GM23248 (cell line): ENCODE data around the gene KCTD1. TPM values are rescaled to one million over a fixed set of nuclear protein-coding genes. Genes with fewer than 3 reads are reported as not detected.

Experiments used
- DNase-seq: peaks from one replicate; pipeline ENCODE4 v3.0.0-alpha.2; 2015
- H2AFZ ChIP-seq: fragments of 200-600 bp; sonication (generic); 2 replicates; pipeline ENCODE4 v1.6.1; 2016; ENCODE audit warnings: antibody characterized with exemption
- H3F3A ChIP-seq: fragments of 200-600 bp; sonication (generic); 2 replicates; pipeline ENCODE4 v1.6.1; 2016; ENCODE audit warnings: mild to moderate bottlenecking, antibody characterized with exemption, mixed run types; ENCODE audit not compliant: insufficient read depth
- H3K27ac ChIP-seq: fragments of 200-600 bp; sonication (generic); 2 replicates; pipeline ENCODE4 v1.5.1; 2016; ENCODE audit warnings: mild to moderate bottlenecking
- H3K27me3 ChIP-seq: fragments of 200-600 bp; sonication (generic); replicated peaks from 2 replicates; pipeline ENCODE4 v1.6.1; 2016; ENCODE audit warnings: mild to moderate bottlenecking; ENCODE audit not compliant: insufficient read depth
- H3K36me3 ChIP-seq: fragments of 200-600 bp; sonication (generic); 2 replicates; pipeline ENCODE4 v1.6.1; 2016; ENCODE audit warnings: low read depth, mild to moderate bottlenecking
- H3K4me1 ChIP-seq: fragments of 200-600 bp; sonication (generic); 2 replicates; pipeline ENCODE4 v1.6.1; 2016; ENCODE audit warnings: mild to moderate bottlenecking; ENCODE audit not compliant: insufficient read depth
- H3K4me2 ChIP-seq: fragments of 200-600 bp; sonication (generic); one replicate; pipeline ENCODE4 v1.6.1; 2016; ENCODE audit warnings: mild to moderate bottlenecking; ENCODE audit not compliant: unreplicated experiment
- H3K4me3 ChIP-seq: fragments of 200-600 bp; sonication (generic); 2 replicates; pipeline ENCODE4 v1.5.1; 2016; ENCODE audit warnings: mild to moderate bottlenecking
- H3K79me2 ChIP-seq: fragments of 200-600 bp; sonication (generic); 2 replicates; pipeline ENCODE4 v1.6.1; 2016; ENCODE audit warnings: mild to moderate bottlenecking; ENCODE audit not compliant: insufficient read depth
- H3K9ac ChIP-seq: fragments of 200-600 bp; sonication (generic); 2 replicates; pipeline ENCODE4 v1.6.1; 2016; ENCODE audit warnings: mild to moderate bottlenecking
- H3K9me2 ChIP-seq: fragments of 200-600 bp; sonication (generic); 2 replicates; pipeline ENCODE4 v1.6.1; 2016; ENCODE audit warnings: mixed run types, mild to moderate bottlenecking, moderate library complexity; ENCODE audit not compliant: insufficient read depth
- H3K9me3 ChIP-seq: fragments of 200-600 bp; sonication (generic); one replicate; pipeline ENCODE4 v1.6.1; 2017; ENCODE audit warnings: low read depth
- H4K20me1 ChIP-seq: fragments of 200-600 bp; sonication (generic); 2 replicates; pipeline ENCODE4 v1.6.0; 2016; ENCODE audit not compliant: insufficient read depth
- EZH2 ChIP-seq: fragments of 200-600 bp; sonication (generic); IDR thresholded peaks from 2 replicates; pipeline ENCODE4 v1.6.1; 2018; ENCODE audit warnings: antibody characterized with exemption, mild to moderate bottlenecking; ENCODE audit not compliant: insufficient read depth, poor library complexity, severe bottlenecking
- EZH2phosphoT487 ChIP-seq: fragments of 200-600 bp; sonication (generic); IDR thresholded peaks from 2 replicates; pipeline ENCODE4 v1.6.1; 2018; ENCODE audit warnings: antibody characterized with exemption, moderate library complexity, mild to moderate bottlenecking, low read depth; ENCODE audit not compliant: insufficient read depth
- WGBS, 2 experiments: methylation state at CpG; one replicate each; pipeline ENCODE4 v1.1.6; 2015 to 2017; ENCODE audit warnings: low lambda C conversion rate in 2 of 2, low coverage in 1 of 2; ENCODE audit errors: missing lambda C conversion rate in 2 of 2; 5-methylcytosine and 5-hydroxymethylcytosine counted together
- in situ Hi-C: fragments of 300-500 bp; cut with MboI; formaldehyde crosslinking; loops from 2 replicates; pipeline ENCODE4 v1.15.0; 2020
- polyA plus RNA-seq: library from polyadenylated mRNA; unstranded; fragments of >200 nt; fragmentation: Nextera tagmentation; extraction: Ambion mirVana; gene quantifications from 2 replicates; pipeline ENCODE4 v1.2.1, GENCODE V29; 2016
- total RNA-seq: library from RNA; depleted of rRNA; stranded (reverse); fragments of >200 nt; shearing (Covaris generic); gene quantifications from 2 replicates; pipeline ENCODE4 v1.2.3, GENCODE V29; 2014

KCTD1 gene
- total and polyA plus RNA-seq, 2 experiments from 2014 or later, result 5.7 to 17.9 TPM

DNA sequence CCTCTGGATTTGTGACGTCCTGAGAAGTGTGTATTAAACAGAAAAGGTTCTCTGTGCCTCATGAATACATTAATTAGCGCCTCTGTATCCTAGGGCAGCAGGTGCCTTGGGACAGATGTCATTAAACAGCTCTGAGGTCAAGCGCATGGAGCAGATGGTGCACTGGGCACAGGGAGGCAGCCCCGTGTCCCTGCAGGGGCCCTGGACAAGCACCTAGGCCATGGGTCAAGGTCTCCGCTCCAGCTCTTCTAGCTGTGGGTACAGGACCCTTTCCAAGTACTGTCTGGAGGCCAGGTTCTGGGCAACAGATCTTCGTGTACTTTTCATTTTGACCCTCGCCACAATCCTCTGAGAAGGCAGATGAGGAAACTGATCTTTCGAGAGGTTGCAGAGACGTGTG is 126.4 kb downstream of the KCTD1 start:
- H3K27ac ChIP-seq, result no peak overlapping the region
- 80 to 83% methylated on average over 9 of the region's 9 CpGs for WGBS, 2 experiments
- H3K4me3 ChIP-seq, result no peak overlapping the region
- H3K9ac ChIP-seq, result no peak overlapping the region
- H3K9me3 ChIP-seq, result no peaks in the 10 kb centered on the region
- H3K9me2 ChIP-seq, result no peaks in the 10 kb centered on the region
- no peak overlapping the region for H2AFZ ChIP-seq
- H3K27me3 ChIP-seq, result no peaks in the 10 kb centered on the region
- no peak overlapping the region for H3K4me2 ChIP-seq
- DNase-seq, result no peak
- no peaks in the 10 kb centered on the region for H3F3A ChIP-seq
- no peaks in the 10 kb centered on the region for H4K20me1 ChIP-seq
- in situ Hi-C loops, result no loop called here
- TF ChIP-seq EZH2phosphoT487 (no peak), EZH2 (no peak)
- peaks cover 4% of the 10 kb centered on the region for H3K4me1 ChIP-seq
- H3K79me2 ChIP-seq, result no peaks in the 10 kb centered on the region
- no peaks in the 10 kb centered on the region for H3K36me3 ChIP-seq

DNA sequence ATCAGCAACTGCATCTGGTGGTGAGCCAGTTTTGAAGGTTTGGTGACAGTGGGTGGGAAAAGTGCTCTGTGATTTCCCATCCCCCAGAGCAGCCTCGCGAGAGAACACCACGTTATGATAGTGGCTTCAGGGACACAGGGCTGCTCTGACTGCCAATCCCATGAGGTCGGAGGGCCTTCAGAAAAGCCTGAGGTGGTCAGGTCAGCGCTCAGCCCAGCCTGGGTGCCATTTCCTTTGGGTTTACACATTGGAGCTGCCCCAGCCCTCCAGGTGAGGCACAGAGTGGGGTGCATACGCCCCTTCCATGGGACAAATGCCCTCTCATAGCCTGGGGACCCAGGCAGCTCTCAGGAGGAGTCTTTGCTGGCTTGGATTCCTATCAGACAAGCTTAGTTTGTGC is 126.8 kb downstream of the KCTD1 start:
- no peaks in the 10 kb centered on the region for H3K27me3 ChIP-seq
- no peak overlapping the region for H3K4me3 ChIP-seq
- no peaks in the 10 kb centered on the region for H3K79me2 ChIP-seq
- H3K4me1 ChIP-seq, result peaks cover 4% of the 10 kb centered on the region
- DNase-seq, result no peak
- H3K4me2 ChIP-seq, result no peak overlapping the region
- no peaks in the 10 kb centered on the region for H4K20me1 ChIP-seq
- H3K9me2 ChIP-seq, result no peaks in the 10 kb centered on the region
- no peak overlapping the region for H3K9ac ChIP-seq
- no peaks in the 10 kb centered on the region for H3K9me3 ChIP-seq
- no peaks in the 10 kb centered on the region for H3F3A ChIP-seq
- no peak for TF ChIP-seq EZH2
- no peak for TF ChIP-seq EZH2phosphoT487
- 81 to 87% methylated on average over 4 to 6 of the region's 6 CpGs for WGBS, 2 experiments
- H2AFZ ChIP-seq, result no peak overlapping the region
- no peaks in the 10 kb centered on the region for H3K36me3 ChIP-seq
- in situ Hi-C loops, result no loop called here
- no peak overlapping the region for H3K27ac ChIP-seq

DNA sequence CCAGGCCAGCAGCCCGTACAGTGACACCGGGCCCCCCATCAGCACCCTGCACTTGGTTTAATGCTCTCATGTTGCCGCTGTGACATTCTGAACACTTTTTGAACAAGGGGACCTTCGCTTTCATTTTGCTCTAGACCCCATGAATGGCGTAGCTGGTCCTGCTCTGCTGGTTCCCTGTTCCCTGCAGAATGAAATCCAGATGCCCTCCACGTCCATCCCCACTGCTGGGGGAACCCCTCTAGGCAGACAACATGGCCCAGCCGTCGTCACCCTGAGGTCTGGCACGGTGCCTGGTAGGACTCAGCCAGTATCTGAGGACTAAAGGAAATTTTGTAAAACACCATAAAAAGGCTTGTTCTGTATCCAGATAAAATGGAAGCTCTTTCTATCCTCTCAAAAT is 128.6 kb downstream of the KCTD1 start:
- Histone ChIP-seq H4K20me1 (no peaks in the 10 kb centered on the region), H2AFZ (no peak overlapping the region), H3K36me3 (no peaks in the 10 kb centered on the region), H3F3A (no peaks in the 10 kb centered on the region), H3K4me1 (peaks cover 1% of the 10 kb centered on the region), H3K27me3 (no peaks in the 10 kb centered on the region), H3K79me2 (no peaks in the 10 kb centered on the region), H3K4me3 (no peak overlapping the region), H3K9me2 (no peaks in the 10 kb centered on the region), H3K9ac (no peak overlapping the region), H3K9me3 (no peaks in the 10 kb centered on the region), H3K27ac (no peak overlapping the region), H3K4me2 (no peak overlapping the region)
- WGBS, 2 experiments, result 57 to 61% methylated on average over 9 of the region's 9 CpGs
- peak; percentile 33 for DNase-seq
- TF ChIP-seq EZH2 (no peak), EZH2phosphoT487 (no peak)
- in situ Hi-C loops, result no loop called here

DNA sequence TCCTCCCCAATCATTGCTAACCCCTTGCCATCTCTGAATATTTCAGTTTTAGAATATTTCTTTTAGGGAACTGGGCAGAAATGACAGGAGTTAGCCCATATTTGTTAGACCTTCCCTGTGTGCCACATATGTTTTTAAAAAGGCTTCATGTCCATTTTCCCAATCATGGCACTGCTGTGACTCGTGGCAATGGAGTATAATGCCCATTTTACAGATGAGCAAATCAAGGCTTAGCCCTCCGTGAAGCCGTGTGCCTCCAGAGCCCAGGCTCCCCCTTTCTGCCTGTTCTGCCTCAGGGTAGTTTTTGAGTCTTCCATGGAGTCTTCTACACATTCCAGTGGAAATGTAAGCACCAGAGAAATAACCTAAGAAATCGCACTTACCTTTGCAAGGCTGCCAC is 130.1 kb downstream of the KCTD1 start:
- H3K4me1 ChIP-seq, result no peaks in the 10 kb centered on the region
- no peaks in the 10 kb centered on the region for H4K20me1 ChIP-seq
- H3K9me2 ChIP-seq, result no peaks in the 10 kb centered on the region
- no peak for TF ChIP-seq EZH2
- TF ChIP-seq EZH2phosphoT487, result no peak
- DNase-seq, result no peak
- H3K9ac ChIP-seq, result no peak overlapping the region
- 73 to 81% methylated on average over 4 of the region's 4 CpGs for WGBS, 2 experiments
- in situ Hi-C loops, result no loop called here
- H2AFZ ChIP-seq, result no peak overlapping the region
- no peaks in the 10 kb centered on the region for H3K27me3 ChIP-seq
- H3K4me3 ChIP-seq, result no peak overlapping the region
- no peak overlapping the region for H3K27ac ChIP-seq
- no peaks in the 10 kb centered on the region for H3K79me2 ChIP-seq
- H3K4me2 ChIP-seq, result no peak overlapping the region
- H3K36me3 ChIP-seq, result no peaks in the 10 kb centered on the region
- H3K9me3 ChIP-seq, result no peaks in the 10 kb centered on the region
- no peaks in the 10 kb centered on the region for H3F3A ChIP-seq

DNA sequence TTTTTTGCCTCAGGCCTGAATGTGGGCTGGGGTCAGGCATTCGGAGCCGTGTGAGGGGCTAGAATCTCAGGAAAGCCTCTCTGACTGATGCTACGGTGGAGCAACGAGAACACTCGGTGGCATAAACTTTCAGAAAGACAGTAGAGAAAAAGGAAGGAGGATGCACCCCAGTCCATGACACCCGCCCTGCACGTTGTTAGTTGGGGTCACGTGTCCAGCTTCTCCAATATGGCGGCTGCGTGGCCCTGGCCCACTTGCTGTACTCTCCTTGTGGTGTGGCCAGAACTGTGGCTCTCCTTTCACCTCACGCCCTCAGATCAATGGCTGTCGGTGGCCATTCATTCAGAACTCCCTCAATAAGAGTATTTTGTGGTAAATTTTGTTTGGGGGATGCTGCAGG is 131.2 kb downstream of the KCTD1 start:
- Histone ChIP-seq H3K4me1 (no peaks in the 10 kb centered on the region), H3K9me3 (no peaks in the 10 kb centered on the region), H4K20me1 (no peaks in the 10 kb centered on the region), H3K27me3 (no peaks in the 10 kb centered on the region), H3K79me2 (no peaks in the 10 kb centered on the region), H2AFZ (no peak overlapping the region), H3F3A (no peaks in the 10 kb centered on the region), H3K9me2 (no peaks in the 10 kb centered on the region), H3K9ac (no peak overlapping the region), H3K4me2 (no peak overlapping the region), H3K4me3 (no peak overlapping the region), H3K27ac (no peak overlapping the region), H3K36me3 (no peaks in the 10 kb centered on the region)
- in situ Hi-C loops, result no loop called here
- no peak for DNase-seq
- TF ChIP-seq EZH2phosphoT487 (no peak), EZH2 (no peak)
- WGBS, 2 experiments, result 84 to 85% methylated on average over 12 of the region's 12 CpGs
